Mesenchymal stem cell (in vitro differentiated cells and primary cell): Measurements from ENCODE around the gene ADAM8.

Experiments used
- DNase-seq: peaks from one replicate; pipeline ENCODE4 v3.0.0-alpha.2; 2013
- H2AFZ ChIP-seq: one replicate; pipeline ENCODE4 v1.6.1; 2013; ENCODE audit warnings: low read depth, mild to moderate bottlenecking, control low read depth, inconsistent platforms, low read length, moderate library complexity
- H2AK5ac ChIP-seq: 2 replicates; pipeline ENCODE4 v1.6.1; 2013; ENCODE audit warnings: low read length, moderate library complexity, mild to moderate bottlenecking, inconsistent platforms; ENCODE audit not compliant: severe bottlenecking
- H2BK120ac ChIP-seq: one replicate; pipeline ENCODE4 v1.6.1; 2013; ENCODE audit warnings: low read depth, mild to moderate bottlenecking, inconsistent platforms, low read length, moderate library complexity
- H2BK12ac ChIP-seq, 2 experiments: one replicate each; pipeline ENCODE4 v1.6.1; 2013; ENCODE audit warnings: inconsistent platforms in 2 of 2, low read length in 2 of 2, mild to moderate bottlenecking in 2 of 2, moderate library complexity in 2 of 2, control low read depth in 1 of 2
- H2BK15ac ChIP-seq: one replicate; pipeline ENCODE4 v1.6.1; 2013; ENCODE audit warnings: mild to moderate bottlenecking, low read depth, inconsistent platforms; ENCODE audit not compliant: poor library complexity, severe bottlenecking
- H2BK5ac ChIP-seq: 2 replicates; pipeline ENCODE4 v1.6.1; 2013; ENCODE audit warnings: low read depth, mild to moderate bottlenecking, low read length, control low read depth, inconsistent platforms; ENCODE audit not compliant: poor library complexity, severe bottlenecking
- H3K14ac ChIP-seq, 2 experiments: one replicate each; pipeline ENCODE4 v1.6.1; 2013; ENCODE audit warnings: inconsistent platforms in 2 of 2, low read length in 2 of 2, control low read depth in 1 of 2, mild to moderate bottlenecking in 1 of 2, moderate library complexity in 1 of 2
- H3K18ac ChIP-seq, 2 experiments: one replicate each; pipeline ENCODE4 v1.6.1; 2013; ENCODE audit warnings: inconsistent platforms in 2 of 2, low read length in 2 of 2, control low read depth in 1 of 2, low read depth in 1 of 2, mild to moderate bottlenecking in 1 of 2
- H3K23ac ChIP-seq, 2 experiments: one replicate each; pipeline ENCODE4 v1.6.1; 2013; ENCODE audit warnings: inconsistent platforms in 2 of 2, low read length in 2 of 2, mild to moderate bottlenecking in 2 of 2, moderate library complexity in 2 of 2, control low read depth in 1 of 2
- H3K27ac ChIP-seq: 2 replicates; pipeline ENCODE4 v1.5.1; 2013; ENCODE audit warnings: mild to moderate bottlenecking, moderate library complexity, low read length, control low read depth, inconsistent platforms; ENCODE audit not compliant: poor library complexity, severe bottlenecking
- H3K27me3 ChIP-seq, 2 experiments: 2 replicates each; pipeline versions ENCODE4 v1.6.1 to v1.7.0; 2013; ENCODE audit warnings: low read length in 2 of 2, mild to moderate bottlenecking in 2 of 2, moderate library complexity in 2 of 2, control low read depth in 1 of 2, inconsistent platforms in 1 of 2; ENCODE audit not compliant: control insufficient read depth in 1 of 2, insufficient read depth in 1 of 2
- H3K36me3 ChIP-seq, 2 experiments: 2 replicates each; pipeline versions ENCODE4 v1.6.1 to v1.7.0; 2013; ENCODE audit warnings: low read length in 2 of 2, control low read depth in 1 of 2, inconsistent platforms in 1 of 2, low read depth in 1 of 2, mild to moderate bottlenecking in 1 of 2; ENCODE audit not compliant: insufficient read depth in 2 of 2, control insufficient read depth in 1 of 2
- H3K4ac ChIP-seq, 2 experiments: one replicate each; pipeline ENCODE4 v1.6.1; 2013; ENCODE audit warnings: inconsistent platforms in 2 of 2, low read length in 2 of 2, mild to moderate bottlenecking in 2 of 2, moderate library complexity in 2 of 2, control low read depth in 1 of 2, low read depth in 1 of 2
- H3K4me1 ChIP-seq: 2 replicates; pipeline ENCODE4 v1.6.1; 2013; ENCODE audit warnings: low read depth, low read length, control low read depth; ENCODE audit not compliant: control insufficient read depth, insufficient read depth
- H3K4me2 ChIP-seq: 2 replicates; pipeline ENCODE4 v1.6.1; 2013; ENCODE audit warnings: low read length, mild to moderate bottlenecking, inconsistent platforms; ENCODE audit not compliant: poor library complexity, severe bottlenecking
- H3K4me3 ChIP-seq, 2 experiments: 2 replicates each; pipeline versions ENCODE4 v1.5.1 to v1.7.0; 2013; ENCODE audit warnings: low read length in 2 of 2, mild to moderate bottlenecking in 2 of 2, control low read depth in 1 of 2, low read depth in 1 of 2; ENCODE audit not compliant: insufficient read depth in 1 of 2
- H3K79me1 ChIP-seq: replicated peaks from 2 replicates; pipeline ENCODE4 v1.6.1; 2013; ENCODE audit warnings: mild to moderate bottlenecking, control low read depth, low read length, inconsistent platforms; ENCODE audit not compliant: poor library complexity, severe bottlenecking
- H3K9ac ChIP-seq: 2 replicates; pipeline ENCODE4 v1.7.0; 2013; ENCODE audit warnings: mild to moderate bottlenecking, low read length, moderate library complexity
- H3K9me3 ChIP-seq: 2 replicates; pipeline ENCODE4 v1.7.0; 2013; ENCODE audit warnings: mild to moderate bottlenecking, low read length; ENCODE audit not compliant: control insufficient read depth
- H4K8ac ChIP-seq: one replicate; pipeline ENCODE4 v1.6.1; 2013; ENCODE audit warnings: inconsistent platforms, mild to moderate bottlenecking, low read length, moderate library complexity
- H4K91ac ChIP-seq: one replicate; pipeline ENCODE4 v1.6.1; 2013; ENCODE audit warnings: mild to moderate bottlenecking, low read length, inconsistent platforms
- WGBS: methylation state at CpG from one replicate; pipeline ENCODE4 v1.1.7; 2013; ENCODE audit warnings: mixed read lengths; 5-methylcytosine and 5-hydroxymethylcytosine counted together

The ADAM8 gene

GRCh38 chr10:133299738-133300137 lies 23.1 kb upstream of the ADAM8 start:
- peaks cover 6% of the 10 kb centered on the region for H3K4me1 ChIP-seq
- peak overlapping the region in 1 of 2 experiments; percentile 21 for H2BK12ac ChIP-seq
- no peak overlapping the region for H2BK5ac ChIP-seq
- H3K4ac ChIP-seq, result no peak overlapping the region
- no peak overlapping the region for H2BK15ac ChIP-seq
- H3K36me3 ChIP-seq, result peaks cover 73 to 78% of the 10 kb centered on the region in 2 experiments
- no peak overlapping the region for H2BK120ac ChIP-seq
- H3K23ac ChIP-seq, result no peak overlapping the region
- no peak overlapping the region for H3K14ac ChIP-seq
- no peak overlapping the region for H3K18ac ChIP-seq
- no peaks in the 10 kb centered on the region for H3K9me3 ChIP-seq
- H2AK5ac ChIP-seq, result no peak overlapping the region
- H3K27ac ChIP-seq, result no peak overlapping the region
- no peak overlapping the region for H4K8ac ChIP-seq
- no peak for DNase-seq
- peaks cover 34% of the 10 kb centered on the region for H3K79me1 ChIP-seq
- no peak overlapping the region for H3K4me2 ChIP-seq
- H4K91ac ChIP-seq, result no peak overlapping the region
- no peaks in the 10 kb centered on the region for H3K27me3 ChIP-seq
- no peak overlapping the region for H3K4me3 ChIP-seq
- WGBS, result 98% methylated on average over 11 of the region's 14 CpGs
- H2AFZ ChIP-seq, result no peak overlapping the region
- H3K9ac ChIP-seq, result no peak overlapping the region

DNA sequence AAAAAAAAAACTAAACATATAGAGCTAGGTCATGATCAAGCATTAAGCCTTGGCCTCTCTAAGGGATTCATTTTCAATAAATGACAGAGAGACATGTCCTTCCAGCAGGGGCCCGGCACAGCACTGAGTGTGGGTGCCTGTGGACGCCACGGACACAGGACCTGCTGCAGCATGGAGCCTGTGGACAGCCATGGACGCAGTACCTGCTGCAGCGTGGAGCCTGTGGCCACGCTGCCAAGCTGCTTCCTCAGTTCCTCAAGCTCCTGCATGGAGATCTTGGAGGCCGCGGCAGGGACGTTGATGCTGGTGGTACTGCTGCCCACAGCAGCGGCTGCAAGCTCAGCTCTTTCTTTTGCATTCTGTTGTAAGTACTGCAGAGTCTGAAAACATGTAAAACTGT lies 22.6 kb upstream of the ADAM8 start:
- Histone ChIP-seq H3K36me3 (peaks cover 77 to 83% of the 10 kb centered on the region in 2 experiments), H2BK5ac (no peak overlapping the region), H3K14ac (no peak overlapping the region), H4K91ac (peak overlapping the region; percentile 34), H3K27ac (no peak overlapping the region), H3K18ac (no peak overlapping the region), H3K4ac (no peak overlapping the region), H3K9me3 (no peaks in the 10 kb centered on the region), H2AK5ac (no peak overlapping the region), H3K27me3 (no peaks in the 10 kb centered on the region), H3K79me1 (peaks cover 34% of the 10 kb centered on the region), H3K23ac (no peak overlapping the region), H4K8ac (no peak overlapping the region), H3K9ac (no peak overlapping the region), H2AFZ (no peak overlapping the region), H2BK15ac (no peak overlapping the region), H3K4me3 (no peak overlapping the region), H2BK120ac (no peak overlapping the region), H3K4me2 (no peak overlapping the region), H3K4me1 (peaks cover 6% of the 10 kb centered on the region), H2BK12ac (no peak overlapping the region)
- no peak for DNase-seq
- 96% methylated on average over 10 of the region's 10 CpGs for WGBS

- H2BK5ac ChIP-seq, result no peak overlapping the region
- H3K14ac ChIP-seq, result no peak overlapping the region
- no peak overlapping the region for H3K23ac ChIP-seq
- no peak overlapping the region for H2AK5ac ChIP-seq
- no peak overlapping the region for H2BK15ac ChIP-seq
- H2BK12ac ChIP-seq, result no peak overlapping the region
- H4K8ac ChIP-seq, result no peak overlapping the region
- H3K9ac ChIP-seq, result no peak overlapping the region
- no peaks in the 10 kb centered on the region for H3K27me3 ChIP-seq
- no peak overlapping the region for H2AFZ ChIP-seq
- WGBS, result 96% methylated on average over 14 of the region's 14 CpGs
- no peaks in the 10 kb centered on the region for H3K9me3 ChIP-seq
- no peak for DNase-seq
- no peak overlapping the region for H3K4me2 ChIP-seq
- H3K36me3 ChIP-seq, result peaks cover 85 to 86% of the 10 kb centered on the region in 2 experiments
- no peak overlapping the region for H2BK120ac ChIP-seq
- H3K4ac ChIP-seq, result no peak overlapping the region
- no peak overlapping the region for H4K91ac ChIP-seq
- no peak overlapping the region for H3K27ac ChIP-seq
- no peak overlapping the region for H3K18ac ChIP-seq
- H3K79me1 ChIP-seq, result peaks cover 34% of the 10 kb centered on the region
- H3K4me3 ChIP-seq, result no peak overlapping the region
- peaks cover 4% of the 10 kb centered on the region for H3K4me1 ChIP-seq
These were observed 21.8 kb upstream of the ADAM8 start for GRCh38 chr10:133298466-133298865.

DNA sequence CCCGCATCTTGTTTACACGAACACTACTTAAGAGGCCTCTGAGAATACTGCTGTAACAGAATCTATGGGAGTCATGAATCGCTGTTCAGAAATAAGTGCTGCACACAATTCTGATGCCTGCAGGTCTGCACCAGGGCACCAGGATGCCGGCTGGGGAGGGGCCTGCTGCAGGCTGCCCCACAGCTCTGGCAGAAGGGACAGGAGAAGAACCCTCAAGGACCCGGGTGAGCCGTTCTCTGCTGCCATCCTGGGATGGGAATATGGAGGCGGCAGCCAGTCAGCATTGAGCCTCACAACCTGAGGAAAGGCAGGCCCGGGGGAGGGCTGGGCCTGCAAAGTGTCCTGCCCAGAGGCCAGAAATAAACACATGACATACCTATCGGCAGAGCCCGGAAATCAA lies 20.8 kb upstream of the ADAM8 start:
- Histone ChIP-seq H3K23ac (no peak overlapping the region), H3K4ac (no peak overlapping the region), H3K4me1 (peaks cover 13% of the 10 kb centered on the region), H2BK120ac (no peak overlapping the region), H4K91ac (no peak overlapping the region), H3K9me3 (no peaks in the 10 kb centered on the region), H3K9ac (no peak overlapping the region), H4K8ac (no peak overlapping the region), H3K36me3 (peaks cover 86 to 90% of the 10 kb centered on the region in 2 experiments), H3K14ac (no peak overlapping the region), H2BK12ac (no peak overlapping the region), H2BK5ac (no peak overlapping the region), H2AFZ (no peak overlapping the region), H2AK5ac (no peak overlapping the region), H3K18ac (no peak overlapping the region), H3K79me1 (peaks cover 33% of the 10 kb centered on the region), H2BK15ac (no peak overlapping the region), H3K4me3 (no peak overlapping the region), H3K4me2 (no peak overlapping the region), H3K27me3 (no peaks in the 10 kb centered on the region), H3K27ac (no peak overlapping the region)
- 96% methylated on average over 10 of the region's 10 CpGs for WGBS
- no peak for DNase-seq
